Measurements from ENCODE around the gene FLG2.

GRCh38 chr1:152356736-152357135 lies 3.1 kb downstream of the FLG2 start:
- TF ChIP-seq POLR2A (IDR thresholded peaks at IDR 0.05) (no peak), CTCF (IDR thresholded peaks at IDR 0.05 in 8 of 11, conservative IDR thresholded peaks at IDR 0.05 in 3 of 11) (no peak), POLR2AphosphoS5 (IDR thresholded peaks at IDR 0.05) (no peak)

Measured in spleen (tissue), 7 donors.